ENCODE measurements around the gene RNF217. TPM values are rescaled to one million over a fixed set of nuclear protein-coding genes. Genes with fewer than 3 reads are reported as not detected.

The RNF217 gene
- total RNA-seq, 4 donors from 2014 or later = 26.2 to 32.2 (median 28.8) TPM

GRCh38 chr6:124982669-124983068 lies 20.4 kb downstream of the RNF217 start:
- Histone ChIP-seq H3K36me3 (peaks cover 0 to 13% of the 10 kb centered on the region in 2 donors), H3K4me3 (no peak overlapping the region), H3K9me3 (peaks cover 0 to 10% (median 0%) of the 10 kb centered on the region in 3 donors), H3K4me1 (peaks cover 0 to 13% (median 0%) of the 10 kb centered on the region in 3 donors), H3K27me3 (no peaks in the 10 kb centered on the region), H3K27ac (no peak overlapping the region)
- no peak for ATAC-seq
- TF ChIP-seq, protein P1, sequence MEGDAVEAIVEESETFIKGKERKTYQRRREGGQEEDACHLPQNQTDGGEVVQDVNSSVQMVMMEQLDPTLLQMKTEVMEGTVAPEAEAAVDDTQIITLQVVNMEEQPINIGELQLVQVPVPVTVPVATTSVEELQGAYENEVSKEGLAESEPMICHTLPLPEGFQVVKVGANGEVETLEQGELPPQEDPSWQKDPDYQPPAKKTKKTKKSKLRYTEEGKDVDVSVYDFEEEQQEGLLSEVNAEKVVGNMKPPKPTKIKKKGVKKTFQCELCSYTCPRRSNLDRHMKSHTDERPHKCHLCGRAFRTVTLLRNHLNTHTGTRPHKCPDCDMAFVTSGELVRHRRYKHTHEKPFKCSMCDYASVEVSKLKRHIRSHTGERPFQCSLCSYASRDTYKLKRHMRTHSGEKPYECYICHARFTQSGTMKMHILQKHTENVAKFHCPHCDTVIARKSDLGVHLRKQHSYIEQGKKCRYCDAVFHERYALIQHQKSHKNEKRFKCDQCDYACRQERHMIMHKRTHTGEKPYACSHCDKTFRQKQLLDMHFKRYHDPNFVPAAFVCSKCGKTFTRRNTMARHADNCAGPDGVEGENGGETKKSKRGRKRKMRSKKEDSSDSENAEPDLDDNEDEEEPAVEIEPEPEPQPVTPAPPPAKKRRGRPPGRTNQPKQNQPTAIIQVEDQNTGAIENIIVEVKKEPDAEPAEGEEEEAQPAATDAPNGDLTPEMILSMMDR (IDR thresholded peaks at IDR 0.05) = no peak
- TF ChIP-seq EP300 (IDR thresholded peaks at IDR 0.05) = no peak
- TF ChIP-seq POLR2A (IDR thresholded peaks at IDR 0.05) = no peak
- TF ChIP-seq POLR2AphosphoS5 (IDR thresholded peaks at IDR 0.05) = no peak

DNA sequence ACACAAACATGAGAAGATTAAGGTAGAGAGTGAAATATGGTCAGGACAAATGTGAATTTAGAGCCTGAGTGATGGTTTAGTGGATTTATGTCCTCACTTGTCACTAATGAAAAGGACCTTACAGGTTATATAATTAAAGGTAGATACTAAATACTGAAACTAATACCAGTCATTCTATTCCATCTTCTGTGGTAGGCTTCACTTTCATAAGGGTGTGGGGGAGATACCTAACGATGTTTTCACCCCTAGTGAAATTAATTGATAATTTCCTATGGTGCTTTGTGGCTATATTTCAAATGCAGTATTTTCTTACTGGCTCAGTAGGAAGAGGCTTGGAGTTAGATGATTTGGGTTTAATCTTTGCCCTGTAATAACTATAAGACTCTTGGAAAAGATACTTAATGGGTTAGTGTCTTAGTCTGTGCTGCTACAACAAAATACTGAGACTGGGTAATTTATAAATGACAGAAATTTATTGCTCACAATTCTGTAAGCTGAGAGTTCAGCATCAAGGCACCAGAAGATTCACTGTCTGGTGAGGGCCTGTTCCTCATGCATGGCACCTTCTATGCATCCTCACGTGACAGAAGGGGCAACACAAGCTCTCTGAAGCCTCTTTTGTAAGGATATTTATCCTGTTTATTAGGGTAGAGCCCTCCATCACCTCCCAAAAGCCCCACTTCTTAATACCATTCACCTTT lies 21.3 kb downstream of the RNF217 start:
- H3K4me1 ChIP-seq = peaks cover 0 to 13% (median 0%) of the 10 kb centered on the region in 3 donors
- no peak for ATAC-seq
- H3K36me3 ChIP-seq = peaks cover 0 to 5% of the 10 kb centered on the region in 2 donors
- no peaks in the 10 kb centered on the region for H3K27me3 ChIP-seq
- TF ChIP-seq EP300 (IDR thresholded peaks at IDR 0.05) = no peak
- no peak for TF ChIP-seq POLR2A (IDR thresholded peaks at IDR 0.05)
- TF ChIP-seq POLR2AphosphoS5 (IDR thresholded peaks at IDR 0.05) = no peak
- TF ChIP-seq, protein P1 (IDR thresholded peaks at IDR 0.05) = no peak
- no peak overlapping the region for H3K4me3 ChIP-seq
- peaks cover 0 to 5% (median 0%) of the 10 kb centered on the region in 3 donors for H3K9me3 ChIP-seq
- WGBS, 2 donors (ENCODE audit: low coverage in 1 of 2) = 89 to 100% methylated on average over 1 to 2 of the region's 2 CpGs
- no peak overlapping the region for H3K27ac ChIP-seq

- ATAC-seq = no peak
- H3K4me3 ChIP-seq = no peak overlapping the region
- no peaks in the 10 kb centered on the region for H3K36me3 ChIP-seq
- peaks cover 0 to 13% (median 2%) of the 10 kb centered on the region in 3 donors for H3K4me1 ChIP-seq
- WGBS, 2 donors (ENCODE audit: low coverage in 1 of 2) = 95 to 100% methylated on average over 1 of the region's 1 CpG
- no peaks in the 10 kb centered on the region for H3K27me3 ChIP-seq
- no peak overlapping the region for H3K27ac ChIP-seq
- H3K9me3 ChIP-seq = no peaks in the 10 kb centered on the region
- TF ChIP-seq POLR2A (IDR thresholded peaks at IDR 0.05) = no peak
- TF ChIP-seq EP300 (IDR thresholded peaks at IDR 0.05) = no peak
- TF ChIP-seq POLR2AphosphoS5 (IDR thresholded peaks at IDR 0.05) = no peak
- TF ChIP-seq, protein P1 (IDR thresholded peaks at IDR 0.05) = no peak
Measured at GRCh38 chr6:124984668-124985338, 22.6 kb downstream of the RNF217 start.

- Histone ChIP-seq H3K27ac (no peak overlapping the region), H3K9me3 (no peaks in the 10 kb centered on the region), H3K27me3 (no peaks in the 10 kb centered on the region), H3K36me3 (no peaks in the 10 kb centered on the region), H3K4me1 (peaks cover 0 to 21% (median 3%) of the 10 kb centered on the region in 3 donors), H3K4me3 (no peak overlapping the region)
- ATAC-seq = no peak
- no peak for TF ChIP-seq EP300 (IDR thresholded peaks at IDR 0.05)
- no peak for TF ChIP-seq POLR2A (IDR thresholded peaks at IDR 0.05)
- no peak for TF ChIP-seq POLR2AphosphoS5 (IDR thresholded peaks at IDR 0.05)
- TF ChIP-seq, protein P1 (IDR thresholded peaks at IDR 0.05) = no peak
Measured at GRCh38 chr6:124986164-124986563, 23.9 kb downstream of the RNF217 start.

- no peaks in the 10 kb centered on the region for H3K36me3 ChIP-seq
- H3K9me3 ChIP-seq = no peaks in the 10 kb centered on the region
- peaks cover 0 to 31% (median 3%) of the 10 kb centered on the region in 3 donors for H3K4me1 ChIP-seq
- no peak for ATAC-seq
- 57 to 71% methylated on average over 1 of the region's 1 CpG for WGBS, 2 donors (ENCODE audit: low coverage in 1 of 2)
- no peaks in the 10 kb centered on the region for H3K27me3 ChIP-seq
- TF ChIP-seq, protein P1 (IDR thresholded peaks at IDR 0.05) = no peak
- TF ChIP-seq POLR2A (IDR thresholded peaks at IDR 0.05) (no peak), POLR2AphosphoS5 (IDR thresholded peaks at IDR 0.05) (no peak), EP300 (IDR thresholded peaks at IDR 0.05) (no peak)
- H3K4me3 ChIP-seq = no peak overlapping the region
- H3K27ac ChIP-seq = no peak overlapping the region
Measured at GRCh38 chr6:124987291-124987690, 25.1 kb downstream of the RNF217 start.
